ENCODE measurements around the gene RALGPS1.

GRCh38 chr9:127170103-127170502, 255.5 kb downstream of the RALGPS1 start:
- TF ChIP-seq CTCF (IDR thresholded peaks at IDR 0.05) (no peak), POLR2A (IDR thresholded peaks at IDR 0.05) (no peak)
